ENCODE results near the gene MFAP2.
A peak's percentile ranks its signal among the peaks of the same experiment; 100 is the strongest.
"Not testable (repeated sequence)": the region's sequence is repeated elsewhere in the genome, so short reads cannot be mapped to it uniquely, and the experiment has no call there.

The MFAP2 gene

DNA sequence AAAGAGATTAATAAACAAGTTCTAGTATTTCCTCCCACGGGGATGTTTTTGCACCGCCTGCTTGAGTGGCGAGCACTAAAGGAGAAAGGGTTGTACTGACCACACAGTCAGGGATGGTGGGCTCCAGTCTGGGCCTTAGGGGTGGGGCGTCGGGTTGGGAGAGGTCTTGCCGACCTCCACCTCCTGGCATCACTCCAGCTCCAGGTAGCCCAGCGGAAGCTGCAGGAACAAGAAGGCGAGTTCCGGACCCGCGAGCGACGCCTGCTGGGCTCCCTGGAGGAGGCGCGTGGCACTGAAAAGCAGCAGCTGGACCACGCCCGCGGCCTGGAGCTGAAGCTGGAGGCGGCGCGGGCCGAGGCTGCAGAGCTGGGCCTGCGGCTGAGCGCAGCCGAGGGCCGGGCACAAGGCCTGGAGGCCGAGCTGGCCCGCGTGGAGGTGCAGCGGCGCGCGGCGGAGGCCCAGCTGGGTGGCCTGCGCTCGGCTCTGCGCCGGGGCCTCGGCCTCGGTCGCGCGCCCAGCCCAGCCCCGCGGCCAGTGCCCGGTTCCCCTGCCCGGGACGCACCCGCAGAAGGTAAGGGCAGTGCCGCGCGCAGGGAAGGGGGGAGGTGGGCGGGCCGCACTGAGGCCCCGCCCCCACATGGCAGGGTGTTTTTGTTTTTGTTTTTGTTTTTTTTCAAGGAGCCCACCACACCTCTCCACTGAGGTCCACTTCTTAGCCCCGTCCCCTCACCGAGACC, 19.7 kb downstream of the MFAP2 start:
- H3K27ac ChIP-seq = peak overlapping the region; percentile 86
- TF ChIP-seq, protein P1, sequence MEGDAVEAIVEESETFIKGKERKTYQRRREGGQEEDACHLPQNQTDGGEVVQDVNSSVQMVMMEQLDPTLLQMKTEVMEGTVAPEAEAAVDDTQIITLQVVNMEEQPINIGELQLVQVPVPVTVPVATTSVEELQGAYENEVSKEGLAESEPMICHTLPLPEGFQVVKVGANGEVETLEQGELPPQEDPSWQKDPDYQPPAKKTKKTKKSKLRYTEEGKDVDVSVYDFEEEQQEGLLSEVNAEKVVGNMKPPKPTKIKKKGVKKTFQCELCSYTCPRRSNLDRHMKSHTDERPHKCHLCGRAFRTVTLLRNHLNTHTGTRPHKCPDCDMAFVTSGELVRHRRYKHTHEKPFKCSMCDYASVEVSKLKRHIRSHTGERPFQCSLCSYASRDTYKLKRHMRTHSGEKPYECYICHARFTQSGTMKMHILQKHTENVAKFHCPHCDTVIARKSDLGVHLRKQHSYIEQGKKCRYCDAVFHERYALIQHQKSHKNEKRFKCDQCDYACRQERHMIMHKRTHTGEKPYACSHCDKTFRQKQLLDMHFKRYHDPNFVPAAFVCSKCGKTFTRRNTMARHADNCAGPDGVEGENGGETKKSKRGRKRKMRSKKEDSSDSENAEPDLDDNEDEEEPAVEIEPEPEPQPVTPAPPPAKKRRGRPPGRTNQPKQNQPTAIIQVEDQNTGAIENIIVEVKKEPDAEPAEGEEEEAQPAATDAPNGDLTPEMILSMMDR (conservative IDR thresholded peaks at IDR 0.05) = peak; percentile 89

- TF ChIP-seq, protein P1 (conservative IDR thresholded peaks at IDR 0.05) = no peak
- no peak overlapping the region for H3K27ac ChIP-seq
These were observed 21.9 kb downstream of the MFAP2 start for GRCh38 chr1:16958475-16958874.

- TF ChIP-seq, protein P1 (conservative IDR thresholded peaks at IDR 0.05) = no peak
- no peak overlapping the region for H3K27ac ChIP-seq
These were observed 22.7 kb downstream of the MFAP2 start for GRCh38 chr1:16957731-16958130.

DNA sequence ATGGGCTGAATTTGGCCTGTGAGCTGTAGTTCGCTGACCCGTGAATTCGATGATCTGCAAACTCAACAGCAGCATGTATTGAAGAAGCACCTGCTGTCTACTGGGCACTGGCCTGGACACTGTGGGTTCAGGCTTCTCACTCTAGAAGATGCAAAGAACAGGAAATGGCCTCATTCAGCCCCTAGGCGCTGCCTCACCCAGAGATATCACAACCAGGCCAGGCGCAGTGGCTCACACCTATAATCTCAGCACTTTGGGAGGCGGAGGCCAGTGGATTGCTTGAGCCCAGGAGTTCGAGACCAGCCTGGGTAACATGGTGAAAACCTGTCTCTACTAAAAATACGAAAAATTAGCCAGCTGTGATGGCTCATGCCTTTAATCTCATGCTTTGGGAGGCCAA, 23.6 kb downstream of the MFAP2 start:
- TF ChIP-seq, protein P1 (conservative IDR thresholded peaks at IDR 0.05) = no peak

GRCh38 chr1:16955186-16955585, 25.2 kb downstream of the MFAP2 start:
- TF ChIP-seq, protein P1 (conservative IDR thresholded peaks at IDR 0.05) = no peak

More for the DNA sequence above, 23.6 kb downstream of the MFAP2 start:
- no peak overlapping the region for H3K27ac ChIP-seq

GRCh38 chr1:16954579-16954978, 25.8 kb downstream of the MFAP2 start:
- H3K27ac ChIP-seq = no peak overlapping the region
- TF ChIP-seq, protein P1 (conservative IDR thresholded peaks at IDR 0.05) = no peak

More at GRCh38 chr1:16955186-16955585, 25.2 kb downstream of the MFAP2 start:
- no peak overlapping the region for H3K27ac ChIP-seq

DNA sequence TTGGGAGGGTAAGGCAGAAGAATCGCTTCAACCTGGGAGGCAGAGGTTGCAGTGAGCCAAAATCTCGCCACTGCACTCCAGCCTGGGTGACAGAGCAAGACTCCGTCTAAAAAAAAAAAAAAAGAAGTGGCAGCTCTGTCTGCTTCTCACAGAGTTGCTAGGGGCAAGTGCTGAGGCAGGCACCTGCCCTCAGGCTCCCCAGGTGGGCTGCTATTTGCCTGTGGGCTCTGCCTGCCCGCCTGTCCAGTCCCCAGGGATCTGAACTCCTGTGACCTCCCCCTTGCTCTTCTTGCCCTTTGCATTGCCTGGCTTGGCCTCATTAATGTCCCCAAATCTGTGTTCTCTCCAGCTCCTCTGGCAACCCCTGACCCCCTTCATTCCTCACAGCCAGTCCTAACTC, 28.0 kb downstream of the MFAP2 start:
- not testable (repeated sequence) for H3K27ac ChIP-seq

- H3K27ac ChIP-seq = peak overlapping the region; percentile 61
These were observed 31.4 kb downstream of the MFAP2 start for GRCh38 chr1:16949026-16949425.

- H3K27ac ChIP-seq = peak overlapping the region; percentile 61
These were observed 32.0 kb downstream of the MFAP2 start for GRCh38 chr1:16948282-16948891.

Data from VCaP (cell line).